Loucy (cell line): Measurements from ENCODE around the gene RIPK3.

ENCODE experiments used
- H2AFZ ChIP-seq: fragments of 200-600 bp; sonication (generic); 2 replicates; pipeline ENCODE4 v1.6.0; 2016; ENCODE audit warnings: antibody characterized with exemption, mild to moderate bottlenecking, low read length, moderate library complexity
- H3F3A ChIP-seq: fragments of 200-600 bp; 2 replicates; pipeline ENCODE4 v1.6.0; 2016; ENCODE audit warnings: antibody characterized with exemption, low read depth, mild to moderate bottlenecking
- H3K27me3 ChIP-seq: fragments of 200-600 bp; sonication (generic); 2 replicates; pipeline ENCODE4 v1.6.1; 2014; ENCODE audit warnings: low read length, mild to moderate bottlenecking; ENCODE audit not compliant: insufficient read depth, poor library complexity, severe bottlenecking
- H3K36me3 ChIP-seq: fragments of 200-600 bp; sonication (generic); 2 replicates; pipeline ENCODE4 v1.6.1; 2016; ENCODE audit warnings: low read length; ENCODE audit not compliant: insufficient read depth
- H3K4me1 ChIP-seq: fragments of 200-600 bp; sonication (generic); 2 replicates; pipeline ENCODE4 v1.5.1; 2014; ENCODE audit warnings: low read length, mild to moderate bottlenecking; ENCODE audit not compliant: insufficient read depth, poor library complexity, severe bottlenecking
- H3K4me2 ChIP-seq: fragments of 200-600 bp; sonication (generic); 2 replicates; pipeline ENCODE4 v1.6.0; 2014; ENCODE audit warnings: antibody characterized with exemption, low read length, low read depth, mild to moderate bottlenecking; ENCODE audit not compliant: poor library complexity, severe bottlenecking
- H3K4me3 ChIP-seq: fragments of 200-600 bp; sonication (generic); 2 replicates; pipeline ENCODE4 v1.5.1; 2014; ENCODE audit warnings: low read length, mild to moderate bottlenecking, mixed read lengths; ENCODE audit not compliant: poor library complexity, severe bottlenecking
- H3K79me2 ChIP-seq: fragments of 200-600 bp; sonication (generic); 2 replicates; pipeline ENCODE4 v1.6.1; 2014; ENCODE audit warnings: low read length; ENCODE audit not compliant: insufficient read depth
- H3K9ac ChIP-seq: fragments of 200-600 bp; sonication (generic); 2 replicates; pipeline ENCODE4 v1.6.0; 2014; ENCODE audit warnings: mild to moderate bottlenecking, low read depth, low read length, moderate library complexity; ENCODE audit not compliant: poor library complexity, severe bottlenecking
- H3K9me2 ChIP-seq: fragments of 200-600 bp; sonication (generic); replicated peaks from 2 replicates; pipeline ENCODE4 v1.6.1; 2016; ENCODE audit warnings: low read depth, low read length, mixed read lengths
- H3K9me3 ChIP-seq: fragments of 200-600 bp; sonication (generic); 2 replicates; pipeline ENCODE4 v1.6.1; 2014; ENCODE audit warnings: mild to moderate bottlenecking, antibody characterized with exemption, low read length, low read depth; ENCODE audit not compliant: insufficient read depth
- H4K20me1 ChIP-seq: fragments of 200-600 bp; sonication (generic); 2 replicates; pipeline ENCODE4 v1.6.0; 2014; ENCODE audit warnings: antibody characterized with exemption, low read length, mild to moderate bottlenecking; ENCODE audit not compliant: insufficient read depth, poor library complexity, severe bottlenecking
- EZH2phosphoT487 ChIP-seq: fragments of 200-600 bp; IDR thresholded peaks from 2 replicates; pipeline ENCODE4 v1.6.1; 2018; ENCODE audit warnings: antibody characterized with exemption, mild to moderate bottlenecking, moderate library complexity, borderline replicate concordance
- TF ChIP-seq, protein P1 (sequence below): fragments of 200-600 bp; sonication (generic); conservative IDR thresholded peaks from 2 replicates; pipeline ENCODE4 v1.5.1; 2014; ENCODE audit warnings: mild to moderate bottlenecking, antibody characterized with exemption, low read length

Gene RIPK3

GRCh38 chr14:24315243-24315806 is 24.5 kb downstream of the RIPK3 start:
- Histone ChIP-seq H3K9me2 (no peaks in the 10 kb centered on the region), H3K4me3 (no peak overlapping the region), H3K79me2 (no peaks in the 10 kb centered on the region), H3K4me2 (peak overlapping the region; percentile 65), H3K4me1 (peaks cover 24% of the 10 kb centered on the region), H3K36me3 (no peaks in the 10 kb centered on the region), H3K27me3 (no peaks in the 10 kb centered on the region), H2AFZ (no peak overlapping the region), H3K9me3 (no peaks in the 10 kb centered on the region), H3F3A (no peaks in the 10 kb centered on the region), H3K9ac (peak overlapping the region; percentile 57), H4K20me1 (no peaks in the 10 kb centered on the region)
- no peak for TF ChIP-seq EZH2phosphoT487
- TF ChIP-seq, protein P1, sequence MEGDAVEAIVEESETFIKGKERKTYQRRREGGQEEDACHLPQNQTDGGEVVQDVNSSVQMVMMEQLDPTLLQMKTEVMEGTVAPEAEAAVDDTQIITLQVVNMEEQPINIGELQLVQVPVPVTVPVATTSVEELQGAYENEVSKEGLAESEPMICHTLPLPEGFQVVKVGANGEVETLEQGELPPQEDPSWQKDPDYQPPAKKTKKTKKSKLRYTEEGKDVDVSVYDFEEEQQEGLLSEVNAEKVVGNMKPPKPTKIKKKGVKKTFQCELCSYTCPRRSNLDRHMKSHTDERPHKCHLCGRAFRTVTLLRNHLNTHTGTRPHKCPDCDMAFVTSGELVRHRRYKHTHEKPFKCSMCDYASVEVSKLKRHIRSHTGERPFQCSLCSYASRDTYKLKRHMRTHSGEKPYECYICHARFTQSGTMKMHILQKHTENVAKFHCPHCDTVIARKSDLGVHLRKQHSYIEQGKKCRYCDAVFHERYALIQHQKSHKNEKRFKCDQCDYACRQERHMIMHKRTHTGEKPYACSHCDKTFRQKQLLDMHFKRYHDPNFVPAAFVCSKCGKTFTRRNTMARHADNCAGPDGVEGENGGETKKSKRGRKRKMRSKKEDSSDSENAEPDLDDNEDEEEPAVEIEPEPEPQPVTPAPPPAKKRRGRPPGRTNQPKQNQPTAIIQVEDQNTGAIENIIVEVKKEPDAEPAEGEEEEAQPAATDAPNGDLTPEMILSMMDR: no peak

DNA sequence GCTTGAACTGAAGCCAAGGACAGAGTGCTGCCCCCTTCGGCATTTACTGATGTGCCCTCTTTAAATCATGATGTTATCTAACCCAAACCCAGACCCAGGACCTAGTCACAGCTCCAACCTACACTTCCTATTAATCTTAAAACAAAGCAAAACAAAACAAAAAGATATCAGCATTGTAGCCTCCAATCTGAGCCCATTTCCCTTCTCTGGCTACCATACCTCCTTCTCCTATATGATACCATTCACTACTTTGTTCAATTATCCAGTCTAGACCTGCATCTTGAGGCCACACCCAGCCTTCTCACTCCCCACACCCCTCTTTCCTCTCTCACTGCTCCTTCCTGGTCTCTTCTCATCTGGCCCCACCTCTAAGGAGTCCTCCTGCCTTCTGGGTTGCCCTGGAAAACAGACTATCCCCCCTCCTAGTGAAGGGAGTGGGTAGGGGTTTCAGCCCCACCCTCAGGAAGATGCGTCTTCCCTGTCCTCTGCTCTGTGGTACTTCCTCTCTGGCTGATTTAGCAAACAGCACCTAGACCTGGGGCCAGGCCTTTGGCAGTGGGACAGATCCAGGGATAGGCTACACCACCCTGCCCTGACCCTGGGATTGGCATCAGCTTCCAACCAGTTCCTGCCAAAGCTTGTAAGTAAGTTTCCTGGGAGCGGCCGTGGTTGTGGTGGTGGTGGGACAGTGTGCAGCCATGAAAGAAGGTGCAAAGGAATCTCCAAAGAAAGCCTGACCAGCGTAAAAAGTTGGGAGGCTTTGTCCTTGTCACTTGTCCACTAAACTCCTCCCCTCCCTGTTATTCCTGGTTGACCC is 25.2 kb downstream of the RIPK3 start:
- Histone ChIP-seq H4K20me1 (no peaks in the 10 kb centered on the region), H3K9ac (peak overlapping the region; percentile 57), H3F3A (no peaks in the 10 kb centered on the region), H3K27me3 (no peaks in the 10 kb centered on the region), H3K9me3 (no peaks in the 10 kb centered on the region), H3K4me2 (peak overlapping the region; percentile 65), H3K4me3 (peak overlapping the region; percentile 23), H3K9me2 (no peaks in the 10 kb centered on the region), H3K36me3 (no peaks in the 10 kb centered on the region), H3K79me2 (no peaks in the 10 kb centered on the region), H2AFZ (no peak overlapping the region), H3K4me1 (peaks cover 24% of the 10 kb centered on the region)
- no peak for TF ChIP-seq EZH2phosphoT487
- TF ChIP-seq, protein P1: no peak

- no peak for TF ChIP-seq EZH2phosphoT487
- TF ChIP-seq, protein P1: no peak
- Histone ChIP-seq H3K27me3 (no peaks in the 10 kb centered on the region), H3K4me2 (peak overlapping the region; percentile 65), H3K36me3 (no peaks in the 10 kb centered on the region), H3F3A (no peaks in the 10 kb centered on the region), H3K79me2 (no peaks in the 10 kb centered on the region), H3K4me3 (peak overlapping the region; percentile 23), H3K9me3 (no peaks in the 10 kb centered on the region), H3K4me1 (peaks cover 24% of the 10 kb centered on the region), H3K9ac (peak overlapping the region; percentile 57), H2AFZ (no peak overlapping the region), H3K9me2 (no peaks in the 10 kb centered on the region), H4K20me1 (no peaks in the 10 kb centered on the region)
Observed at GRCh38 chr14:24313913-24314312, 25.9 kb downstream of the RIPK3 start.
